CD4-positive, alpha-beta T cell (primary cell): Measurements from ENCODE around the gene EFCAB14. TPM values are rescaled to one million over a fixed set of nuclear protein-coding genes. Genes with fewer than 3 reads are reported as not detected.
"Not testable (repeated sequence)": the region's sequence is repeated elsewhere in the genome, so short reads cannot be mapped to it uniquely, and the experiment has no call there.

Experiments
- ATAC-seq: fragments of 200-7000 bp; cut with Tn5 transposase; one replicate; pipeline ENCODE4 v1.10.0; 2022; ENCODE audit warnings: mild to moderate bottlenecking; ENCODE audit not compliant: poor library complexity
- CTCF ChIA-PET: fragments of 350-600 bp; sonication (Branson Sonifier 250); formaldehyde crosslinking; loops from one replicate; lab custom pipeline; 2021; ENCODE audit warnings: antibody characterized with exemption, inconsistent platforms; lab: Charles Lee
- POLR2A ChIA-PET: fragments of 350-600 bp; sonication (Branson Sonifier 250); formaldehyde crosslinking; loops from one replicate; lab custom pipeline; 2021; ENCODE audit warnings: antibody characterized with exemption, inconsistent platforms; lab: Charles Lee
- DNase-seq, 14 experiments: peaks; one replicate each; pipeline ENCODE4 v3.0.0-alpha.2; 2013 to 2020; ENCODE audit warnings: mixed read lengths in 2 of 14
- H3K27ac ChIP-seq, 2 donors: one replicate each; pipeline versions ENCODE4 v1.5.1 to v1.7.0; 2013; ENCODE audit warnings: low read length in 2 of 2, low read depth in 1 of 2, mild to moderate bottlenecking in 1 of 2
- H3K27me3 ChIP-seq, 2 experiments: 1 replicate in 1 of 2; 2 replicates in 1 of 2; pipeline versions ENCODE4 v1.6.1 to v1.7.0; 2013; ENCODE audit warnings: low read length in 2 of 2, control low read depth in 1 of 2, mild to moderate bottlenecking in 1 of 2, moderate library complexity in 1 of 2; ENCODE audit not compliant: insufficient read depth in 2 of 2, control insufficient read depth in 1 of 2
- H3K36me3 ChIP-seq: one replicate; pipeline ENCODE4 v1.6.1; 2013; ENCODE audit warnings: low read length, control low read depth; ENCODE audit not compliant: insufficient read depth
- H3K4me1 ChIP-seq: one replicate; pipeline ENCODE4 v1.6.1; 2013; ENCODE audit warnings: low read length, control low read depth; ENCODE audit not compliant: insufficient read depth
- H3K4me3 ChIP-seq: one replicate; pipeline ENCODE4 v1.5.1; 2013; ENCODE audit warnings: mild to moderate bottlenecking, low read length, moderate library complexity
- H3K9me3 ChIP-seq, 2 experiments: 1 replicate in 1 of 2; 2 replicates in 1 of 2; pipeline versions ENCODE4 v1.6.1 to v1.7.0; 2013; ENCODE audit warnings: low read length in 2 of 2, mild to moderate bottlenecking in 2 of 2, control low read depth in 1 of 2, moderate library complexity in 1 of 2; ENCODE audit not compliant: control insufficient read depth in 1 of 2, insufficient read depth in 1 of 2
- H3K27ac Mint-ChIP-seq: one replicate; pipeline ENCODE4 v1.8.0; 2020; ENCODE audit warnings: mixed read lengths
- H3K27me3 Mint-ChIP-seq: one replicate; pipeline ENCODE4 v1.8.0; 2021; ENCODE audit warnings: mixed read lengths
- H3K36me3 Mint-ChIP-seq: one replicate; pipeline ENCODE4 v1.8.0; 2021; ENCODE audit warnings: low read depth, mixed read lengths
- H3K4me1 Mint-ChIP-seq: one replicate; pipeline ENCODE4 v1.8.0; 2021; ENCODE audit warnings: low read depth, mixed read lengths
- H3K4me3 Mint-ChIP-seq: one replicate; pipeline ENCODE4 v1.8.0; 2020; ENCODE audit warnings: mild to moderate bottlenecking, mixed read lengths
- H3K9me3 Mint-ChIP-seq: one replicate; pipeline ENCODE4 v1.8.0; 2020; ENCODE audit warnings: mixed read lengths
- intact Hi-C, 2 experiments: fragments of 100-400 bp; cut with DNase I in 1 of 2; cut with micrococcal nuclease in 1 of 2; formaldehyde crosslinking; loops; one replicate each; pipeline versions ENCODE4 v1.15.1 to v1.9.0; 2023 to 2025; cut with DNase I, micrococcal nuclease
- total RNA-seq, 174 experiments: library from RNA in 2 of 174; stranded (reverse) in 2 of 174; gene quantifications; one replicate each; pipeline ENCODE4 v1.2.3 and lab custom pipeline; 2021 to 2026
- TF ChIP-seq, protein P1 (sequence below): fragments of 200-600 bp; IDR thresholded peaks from one replicate; pipeline ENCODE4 v1.8.0; 2022; ENCODE audit warnings: antibody characterized with exemption, mild to moderate bottlenecking

The EFCAB14 gene
- total RNA-seq, 2 experiments from 2014 or later: 36.8 to 38.3 TPM

DNA sequence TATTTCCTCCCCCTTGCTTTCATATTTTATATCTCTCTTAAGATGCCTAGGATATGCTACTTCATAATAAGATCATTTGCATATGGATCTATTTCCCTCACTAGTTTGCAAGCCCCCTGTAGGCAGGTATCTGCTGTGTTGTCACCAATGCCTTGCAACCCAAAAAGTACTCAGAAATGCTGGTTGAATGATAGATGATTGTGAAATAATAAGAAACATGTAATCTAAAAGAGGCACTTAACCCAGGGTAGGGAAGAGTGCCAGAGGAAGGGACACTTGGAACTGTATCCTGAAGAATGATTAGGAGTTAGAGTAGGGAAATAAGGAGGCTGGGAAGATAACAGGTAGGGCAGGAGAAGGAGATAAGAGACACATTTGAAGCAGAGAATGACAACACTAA is 63.1 kb downstream of the EFCAB14 start:
- Histone ChIP-seq H3K36me3 (peaks cover 61% of the 10 kb centered on the region), H3K27ac (no peak overlapping the region), H3K9me3 (no peaks in the 10 kb centered on the region), H3K27me3 (no peaks in the 10 kb centered on the region), H3K4me3 (no peak overlapping the region), H3K4me1 (no peaks in the 10 kb centered on the region)
- no peak for DNase-seq
- Mint-ChIP-seq H3K4me3 (no peak overlapping the region), H3K27ac (no peak overlapping the region), H3K27me3 (no peaks in the 10 kb centered on the region), H3K4me1 (no peaks in the 10 kb centered on the region), H3K36me3 (peaks cover 92% of the 10 kb centered on the region), H3K9me3 (peaks cover 2% of the 10 kb centered on the region)
- no peak for ATAC-seq
- TF ChIP-seq, protein P1, sequence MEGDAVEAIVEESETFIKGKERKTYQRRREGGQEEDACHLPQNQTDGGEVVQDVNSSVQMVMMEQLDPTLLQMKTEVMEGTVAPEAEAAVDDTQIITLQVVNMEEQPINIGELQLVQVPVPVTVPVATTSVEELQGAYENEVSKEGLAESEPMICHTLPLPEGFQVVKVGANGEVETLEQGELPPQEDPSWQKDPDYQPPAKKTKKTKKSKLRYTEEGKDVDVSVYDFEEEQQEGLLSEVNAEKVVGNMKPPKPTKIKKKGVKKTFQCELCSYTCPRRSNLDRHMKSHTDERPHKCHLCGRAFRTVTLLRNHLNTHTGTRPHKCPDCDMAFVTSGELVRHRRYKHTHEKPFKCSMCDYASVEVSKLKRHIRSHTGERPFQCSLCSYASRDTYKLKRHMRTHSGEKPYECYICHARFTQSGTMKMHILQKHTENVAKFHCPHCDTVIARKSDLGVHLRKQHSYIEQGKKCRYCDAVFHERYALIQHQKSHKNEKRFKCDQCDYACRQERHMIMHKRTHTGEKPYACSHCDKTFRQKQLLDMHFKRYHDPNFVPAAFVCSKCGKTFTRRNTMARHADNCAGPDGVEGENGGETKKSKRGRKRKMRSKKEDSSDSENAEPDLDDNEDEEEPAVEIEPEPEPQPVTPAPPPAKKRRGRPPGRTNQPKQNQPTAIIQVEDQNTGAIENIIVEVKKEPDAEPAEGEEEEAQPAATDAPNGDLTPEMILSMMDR: no peak
- POLR2A ChIA-PET: no interaction called here
- CTCF ChIA-PET: no interaction called here
- intact Hi-C loops: no loop called here

DNA sequence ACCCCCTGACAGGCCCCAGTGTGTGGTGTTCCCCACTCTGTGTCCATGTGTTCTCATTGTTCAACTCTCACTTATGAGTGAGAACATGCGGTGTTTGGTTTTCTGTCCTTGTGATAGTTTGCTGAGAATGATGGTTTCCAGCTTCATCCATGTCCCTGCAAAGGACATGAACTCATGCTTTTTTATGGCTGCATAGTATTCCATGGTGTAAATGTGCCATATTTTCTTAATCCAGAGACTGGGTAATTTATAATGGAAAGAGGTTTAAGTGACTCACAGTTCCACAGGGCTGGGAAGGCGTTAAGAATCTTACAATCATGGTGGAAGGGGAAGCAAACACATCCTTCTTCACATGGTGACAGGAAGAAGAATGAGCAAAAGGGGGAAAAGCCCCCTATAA is 64.2 kb downstream of the EFCAB14 start:
- H3K9me3 Mint-ChIP-seq, CTCF ChIA-PET, H3K4me3 Mint-ChIP-seq, H3K27me3 ChIP-seq, H3K27me3 Mint-ChIP-seq, H3K4me3 ChIP-seq, DNase-seq, POLR2A ChIA-PET, H3K4me1 ChIP-seq, intact Hi-C loops, H3K4me1 Mint-ChIP-seq, H3K9me3 ChIP-seq, H3K27ac ChIP-seq, H3K27ac Mint-ChIP-seq, ATAC-seq: not testable (repeated sequence)
- peaks cover 72% of the 10 kb centered on the region for H3K36me3 ChIP-seq
- peaks cover 94% of the 10 kb centered on the region for H3K36me3 Mint-ChIP-seq

DNA sequence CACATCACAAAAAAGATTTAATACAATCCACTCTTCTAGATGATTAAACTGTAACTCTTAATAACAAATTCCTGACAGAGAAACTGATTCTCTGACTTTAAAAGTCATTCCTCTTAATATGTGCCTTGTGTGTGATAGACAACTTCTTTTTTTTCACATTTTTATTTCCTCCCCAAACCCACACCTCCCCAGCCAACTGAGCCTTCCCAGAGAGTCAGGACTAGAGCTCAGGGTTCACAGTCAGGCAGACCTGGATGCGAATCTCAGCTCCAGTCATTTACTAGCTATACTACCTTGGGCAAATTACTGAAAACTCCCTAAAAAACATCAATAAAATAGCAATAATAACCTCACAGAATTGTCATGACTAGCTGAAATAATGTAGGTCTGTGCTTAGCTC is 64.9 kb downstream of the EFCAB14 start:
- intact Hi-C loops: no loop called here
- Mint-ChIP-seq H3K27me3 (no peaks in the 10 kb centered on the region), H3K9me3 (peaks cover 7% of the 10 kb centered on the region), H3K4me1 (no peaks in the 10 kb centered on the region), H3K27ac (no peak overlapping the region), H3K4me3 (no peak overlapping the region), H3K36me3 (peaks cover 94% of the 10 kb centered on the region)
- TF ChIP-seq, protein P1: no peak
- H3K27ac ChIP-seq: no peak overlapping the region
- H3K4me3 ChIP-seq: no peak overlapping the region
- ChIA-PET POLR2A (no interaction called here), CTCF (no interaction called here)
- H3K4me1 ChIP-seq: no peaks in the 10 kb centered on the region
- no peaks in the 10 kb centered on the region for H3K27me3 ChIP-seq
- H3K9me3 ChIP-seq: no peaks in the 10 kb centered on the region
- DNase-seq: no peak
- ATAC-seq: no peak
- peaks cover 76% of the 10 kb centered on the region for H3K36me3 ChIP-seq

DNA sequence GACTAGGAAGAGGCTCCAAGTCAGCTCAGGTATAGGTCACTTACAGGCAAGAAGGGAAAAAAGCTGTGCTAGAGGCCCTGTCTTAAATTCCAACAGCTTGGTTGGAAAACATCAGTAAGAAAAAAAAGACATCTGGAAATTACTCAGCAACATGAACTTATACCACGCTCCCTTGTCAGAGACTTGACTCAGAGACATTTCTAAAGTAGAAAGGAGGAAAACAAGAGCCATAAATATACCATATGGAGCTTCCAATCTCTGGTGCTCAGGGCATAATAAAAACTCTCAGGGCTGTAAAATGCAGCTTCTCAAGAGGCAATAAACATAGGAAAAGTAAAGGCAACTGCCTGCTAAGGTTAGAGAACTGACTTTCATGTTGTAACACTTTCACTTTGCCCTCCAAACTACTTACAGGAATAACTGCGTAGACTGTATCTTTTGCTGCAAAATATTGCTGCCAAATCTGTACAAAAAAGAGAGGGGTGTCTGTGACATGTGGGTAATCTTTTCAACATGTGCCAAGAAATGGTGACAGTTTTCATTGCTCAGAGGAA is 65.4 kb downstream of the EFCAB14 start:
- Mint-ChIP-seq H3K4me1 (no peaks in the 10 kb centered on the region), H3K27ac (no peak overlapping the region), H3K27me3 (no peaks in the 10 kb centered on the region), H3K4me3 (no peak overlapping the region), H3K9me3 (peaks cover 7% of the 10 kb centered on the region), H3K36me3 (peaks cover 97% of the 10 kb centered on the region)
- TF ChIP-seq, protein P1: no peak
- Histone ChIP-seq H3K27ac (no peak overlapping the region), H3K27me3 (no peaks in the 10 kb centered on the region), H3K4me3 (no peak overlapping the region), H3K36me3 (peaks cover 76% of the 10 kb centered on the region), H3K9me3 (no peaks in the 10 kb centered on the region), H3K4me1 (no peaks in the 10 kb centered on the region)
- ChIA-PET POLR2A (no interaction called here), CTCF (no interaction called here)
- intact Hi-C loops: no loop called here
- DNase-seq: no peak
- ATAC-seq: no peak
